A549 (cell line): ENCODE results near the gene PLOD2. TPM values are rescaled to one million over a fixed set of nuclear protein-coding genes. Genes with fewer than 3 reads are reported as not detected.

Experiments
- ATAC-seq, 2 experiments: fragments of 200-7000 bp in 1 of 2; fragments of >200 bp in 1 of 2; cut with Nextera tagmentation in 1 of 2; cut with Tn5 transposase in 1 of 2; 3 replicates each; pipeline versions ENCODE4 v1.8.0 to v1.9.1; 2018 to 2020; ENCODE audit warnings: mild to moderate bottlenecking in 1 of 2, moderate library complexity in 1 of 2
- CTCF ChIA-PET: fragments of 300-600 bp; sonication (Branson Sonifier 250); formaldehyde crosslinking; extraction: SDS; loops from one replicate; lab custom pipeline; 2021; ENCODE audit warnings: antibody characterized with exemption, inconsistent platforms; lab: Yijun Ruan, JAX
- POLR2A ChIA-PET: fragments of 350-600 bp; formaldehyde crosslinking; extraction: SDS; loops from one replicate; lab custom pipeline; 2021; ENCODE audit warnings: antibody characterized with exemption, inconsistent platforms; lab: Yijun Ruan, JAX
- DNase-seq, 2 experiments: peaks; one replicate each; pipeline versions ENCODE4 v3.0.0 to v3.0.0-alpha.2; 2011 to 2016; ENCODE audit warnings: low read depth in 1 of 2, low spot score in 1 of 2
- FAIRE-seq: peaks from 2 replicates; lab custom pipeline; 2011; peaks lifted over from hg19 to GRCh38; lab: Jason Lieb, UNC
- H3K27ac ChIP-seq, 2 experiments: fragments of >200 bp; sonication (Bioruptor Twin); formaldehyde crosslinking; 3 replicates each; pipeline ENCODE4 v1.5.1; 2016 to 2017
- H3K4me1 ChIP-seq: fragments of >200 bp; sonication (Bioruptor Twin); formaldehyde crosslinking; 3 replicates; pipeline ENCODE4 v1.6.1; 2016
- H3K4me2 ChIP-seq: fragments of >200 bp; sonication (Bioruptor Twin); formaldehyde crosslinking; 3 replicates; pipeline ENCODE4 v1.6.1; 2016
- H3K4me3 ChIP-seq: fragments of >200 bp; sonication (Bioruptor Twin); formaldehyde crosslinking; 3 replicates; pipeline ENCODE4 v1.5.1; 2016
- H3K9me3 ChIP-seq: fragments of >200 bp; sonication (Bioruptor Twin); formaldehyde crosslinking; 3 replicates; pipeline ENCODE4 v1.6.1; 2016
- CEBPB ChIP-seq, 2 experiments: fragments of >200 bp in 1 of 2; sonication (Bioruptor Twin) in 1 of 2; formaldehyde crosslinking in 1 of 2; IDR thresholded peaks; 2 replicates each; pipeline ENCODE4 v1.6.1; 2012 to 2016
- EHF ChIP-seq: fragments of 250-450 bp; sonication (Bioruptor Pico); IDR thresholded peaks from 2 replicates; pipeline ENCODE4 v1.5.0; 2020; ENCODE audit warnings: mild to moderate bottlenecking
- EHMT2 ChIP-seq: fragments of 200-600 bp; sonication (generic); IDR thresholded peaks from 2 replicates; pipeline ENCODE4 v1.6.1; 2016; ENCODE audit warnings: antibody characterized with exemption, low read depth, mild to moderate bottlenecking, moderate library complexity
- FOSB ChIP-seq: fragments of 250-450 bp; sonication (Bioruptor Pico); IDR thresholded peaks from 2 replicates; pipeline ENCODE4 v1.5.0; 2020; ENCODE audit warnings: mild to moderate bottlenecking, moderate library complexity
- FOSL2 ChIP-seq, 2 experiments: fragments of 450-650 bp in 1 of 2; fragments of >200 bp in 1 of 2; sonication (Bioruptor Twin) in 1 of 2; formaldehyde crosslinking; IDR thresholded peaks; 2 replicates each; pipeline versions ENCODE4 v1.5.0 to v1.6.1; 2016 to 2020; ENCODE audit warnings: mild to moderate bottlenecking in 1 of 2, moderate library complexity in 1 of 2
- HDAC2 ChIP-seq: fragments of 200-600 bp; sonication (generic); IDR thresholded peaks from 2 replicates; pipeline ENCODE4 v1.6.1; 2016
- MAZ ChIP-seq: fragments of 150-350 bp; IDR thresholded peaks from 2 replicates; pipeline ENCODE4 v1.6.1; 2014; ENCODE audit warnings: antibody characterized with exemption, low read depth, low read length, borderline replicate concordance
- NR3C1 ChIP-seq: fragments of >200 bp; sonication (Bioruptor Twin); formaldehyde crosslinking; IDR thresholded peaks from 3 replicates; pipeline ENCODE4 v1.6.1; 2017
- PHF8 ChIP-seq: fragments of 200-600 bp; sonication (generic); IDR thresholded peaks from 2 replicates; pipeline ENCODE4 v1.6.1; 2016; ENCODE audit warnings: low read depth, mild to moderate bottlenecking, antibody characterized with exemption, moderate library complexity, borderline replicate concordance
- RCOR1 ChIP-seq: fragments of 150-350 bp; IDR thresholded peaks from 2 replicates; pipeline ENCODE4 v1.6.1; 2014; ENCODE audit warnings: antibody characterized with exemption, low read length, low read depth
- REST ChIP-seq: fragments of 200-600 bp; sonication (generic); IDR thresholded peaks from 2 replicates; pipeline ENCODE4 v1.6.1; 2016; ENCODE audit warnings: antibody characterized with exemption, mild to moderate bottlenecking, moderate library complexity
- RNF2 ChIP-seq: fragments of 200-600 bp; sonication (generic); IDR thresholded peaks from 2 replicates; pipeline ENCODE4 v1.6.1; 2016; ENCODE audit warnings: low read depth, mild to moderate bottlenecking, antibody characterized with exemption, moderate library complexity, borderline replicate concordance
- SMC3 ChIP-seq: fragments of >200 bp; sonication (Bioruptor Twin); formaldehyde crosslinking; IDR thresholded peaks from 3 replicates; pipeline ENCODE4 v1.6.1; 2018; ENCODE audit warnings: inconsistent platforms
- ZC3H11A ChIP-seq: fragments of 450-650 bp; IDR thresholded peaks from 2 replicates; pipeline ENCODE4 v1.6.1; 2014; ENCODE audit warnings: antibody characterized with exemption, mild to moderate bottlenecking
- ZFP36 ChIP-seq: fragments of 450-650 bp; IDR thresholded peaks from 2 replicates; pipeline ENCODE4 v1.6.1; 2014; ENCODE audit warnings: borderline replicate concordance; ENCODE audit not compliant: partially characterized antibody
- ZNF302 ChIP-seq: fragments of 250-450 bp; sonication (Bioruptor Pico); IDR thresholded peaks from 2 replicates; pipeline ENCODE4 v1.9.0; 2021; ENCODE audit warnings: inconsistent platforms, mild to moderate bottlenecking, moderate library complexity
- WGBS: methylation state at CpG from one replicate; pipeline ENCODE4 v1.1.6; 2017; ENCODE audit errors: missing lambda C conversion rate; 5-methylcytosine and 5-hydroxymethylcytosine counted together
- polyA plus RNA-seq, 4 experiments: library from polyadenylated mRNA; depleted of rRNA in 3 of 4; stranded (reverse); fragments of >200 nt; fragmentation: RNase III in 1 of 4; extraction: RNeasy Plus Mini Kit Qiagen cat#74134 plus additional on column Dnase treatment in 1 of 4; gene quantifications; 2 replicates in 3 of 4; 3 replicates in 1 of 4; pipeline ENCODE4 v1.2.3, GENCODE V29; 2011 to 2017
- TF ChIP-seq, protein P1 (sequence below): IDR thresholded peaks from 2 replicates; pipeline ENCODE4 v1.6.1; 2012
- TF ChIP-seq, protein P2 (sequence below): fragments of 250-450 bp; sonication (Bioruptor Pico); IDR thresholded peaks from 2 replicates; pipeline ENCODE4 v1.5.0; 2021; ENCODE audit warnings: mild to moderate bottlenecking, moderate library complexity, borderline replicate concordance
- TF ChIP-seq, protein P3 (sequence below): fragments of 450-650 bp; IDR thresholded peaks from 2 replicates; pipeline ENCODE4 v1.6.1; 2014; ENCODE audit warnings: antibody characterized with exemption

The PLOD2 gene
- polyA plus RNA-seq, 2 of the 4 experiments (the other 2 are of a cell fraction) = 159 to 174 TPM

DNA sequence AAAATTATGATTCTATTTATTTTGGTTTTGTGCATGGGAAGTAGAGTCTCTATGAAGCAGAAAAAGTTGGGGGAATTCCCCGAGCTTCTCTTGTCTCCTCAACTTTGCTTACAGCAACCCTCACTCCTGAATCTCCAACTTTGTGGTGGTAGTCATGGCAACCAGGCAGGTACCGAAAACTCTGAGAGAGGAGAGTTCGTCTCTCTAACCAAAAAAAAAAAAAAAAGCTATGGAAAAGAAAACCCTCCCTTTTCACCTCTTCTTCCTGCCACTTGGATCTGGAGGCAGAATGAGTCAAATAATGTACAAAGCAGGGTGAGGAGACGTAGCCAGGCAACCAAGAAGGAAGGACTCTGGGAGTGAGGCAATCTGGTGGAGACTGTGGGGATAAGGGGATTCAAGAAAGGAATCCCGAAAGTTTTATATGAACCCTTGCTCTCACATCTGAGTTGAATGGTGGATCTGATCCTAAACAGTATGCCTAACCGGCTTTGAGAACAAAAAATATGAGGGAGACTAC is 108.1 kb downstream of the PLOD2 start (continued):
- TF ChIP-seq REST = no peak
- TF ChIP-seq PHF8 = no peak
- no peak for TF ChIP-seq ZNF302 (CRISPR knock-in tag)
- TF ChIP-seq, protein P1, sequence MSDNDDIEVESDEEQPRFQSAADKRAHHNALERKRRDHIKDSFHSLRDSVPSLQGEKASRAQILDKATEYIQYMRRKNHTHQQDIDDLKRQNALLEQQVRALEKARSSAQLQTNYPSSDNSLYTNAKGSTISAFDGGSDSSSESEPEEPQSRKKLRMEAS = no peak
- TF ChIP-seq MAZ = no peak

DNA sequence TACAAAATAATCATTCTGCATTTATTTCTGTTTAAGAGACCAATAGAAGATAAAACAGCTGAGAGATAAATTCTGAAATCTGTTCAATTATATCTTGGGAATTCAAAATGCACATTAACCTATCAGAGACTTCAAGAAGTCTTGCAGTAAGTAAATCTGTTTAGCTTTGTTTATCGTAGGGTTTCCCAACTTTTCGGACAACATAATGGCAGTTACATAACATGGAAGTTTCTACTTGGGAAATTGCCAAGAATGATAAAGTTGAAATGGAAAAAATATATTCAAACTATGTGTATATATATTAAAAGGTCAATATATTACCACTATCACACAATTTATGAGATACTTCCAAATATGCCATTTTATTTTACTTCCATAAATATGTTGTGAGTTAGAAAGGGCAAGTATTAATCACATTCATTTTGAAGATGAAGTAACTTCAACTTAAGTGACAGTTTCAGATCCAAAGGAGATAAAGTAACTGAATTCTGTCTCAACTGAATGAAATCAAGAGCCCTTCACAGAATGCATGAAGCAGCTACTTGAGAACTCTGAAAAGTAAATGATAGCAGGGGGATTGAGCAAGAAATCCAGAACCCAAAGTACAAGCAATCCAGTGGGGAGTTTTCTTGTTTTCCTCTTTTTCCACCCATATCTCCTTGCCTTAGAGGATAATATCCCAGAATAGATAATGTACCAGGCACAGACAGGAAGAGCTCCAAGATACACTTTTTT is 108.8 kb downstream of the PLOD2 start:
- TF ChIP-seq, protein P2, sequence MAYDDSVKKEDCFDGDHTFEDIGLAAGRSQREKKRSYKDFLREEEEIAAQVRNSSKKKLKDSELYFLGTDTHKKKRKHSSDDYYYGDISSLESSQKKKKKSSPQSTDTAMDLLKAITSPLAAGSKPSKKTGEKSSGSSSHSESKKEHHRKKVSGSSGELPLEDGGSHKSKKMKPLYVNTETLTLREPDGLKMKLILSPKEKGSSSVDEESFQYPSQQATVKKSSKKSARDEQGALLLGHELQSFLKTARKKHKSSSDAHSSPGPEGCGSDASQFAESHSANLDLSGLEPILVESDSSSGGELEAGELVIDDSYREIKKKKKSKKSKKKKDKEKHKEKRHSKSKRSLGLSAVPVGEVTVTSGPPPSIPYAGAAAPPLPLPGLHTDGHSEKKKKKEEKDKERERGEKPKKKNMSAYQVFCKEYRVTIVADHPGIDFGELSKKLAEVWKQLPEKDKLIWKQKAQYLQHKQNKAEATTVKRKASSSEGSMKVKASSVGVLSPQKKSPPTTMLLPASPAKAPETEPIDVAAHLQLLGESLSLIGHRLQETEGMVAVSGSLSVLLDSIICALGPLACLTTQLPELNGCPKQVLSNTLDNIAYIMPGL (CRISPR knock-in tag) = no peak
- TF ChIP-seq ZC3H11A = no peak
- TF ChIP-seq HDAC2 = no peak
- TF ChIP-seq FOSL2 (IDR thresholded peaks at IDR 0.05) = no peak
- no peak for TF ChIP-seq FOSL2 (CRISPR knock-in tag; IDR thresholded peaks at IDR 0.05)
- TF ChIP-seq NR3C1 = no peak
- no peak for TF ChIP-seq ZFP36
- TF ChIP-seq SMC3 = no peak
- TF ChIP-seq EHF = no peak
- TF ChIP-seq, protein P3, sequence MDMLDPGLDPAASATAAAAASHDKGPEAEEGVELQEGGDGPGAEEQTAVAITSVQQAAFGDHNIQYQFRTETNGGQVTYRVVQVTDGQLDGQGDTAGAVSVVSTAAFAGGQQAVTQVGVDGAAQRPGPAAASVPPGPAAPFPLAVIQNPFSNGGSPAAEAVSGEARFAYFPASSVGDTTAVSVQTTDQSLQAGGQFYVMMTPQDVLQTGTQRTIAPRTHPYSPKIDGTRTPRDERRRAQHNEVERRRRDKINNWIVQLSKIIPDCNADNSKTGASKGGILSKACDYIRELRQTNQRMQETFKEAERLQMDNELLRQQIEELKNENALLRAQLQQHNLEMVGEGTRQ = no peak
- TF ChIP-seq RNF2 = no peak
- no peak for TF ChIP-seq RCOR1
- TF ChIP-seq, all 56 proteins: peak for 0
- Histone ChIP-seq H3K27ac (no peak overlapping the region), H3K4me2 (no peak overlapping the region), H3K4me1 (no peaks in the 10 kb centered on the region), H3K4me3 (no peak overlapping the region), H3K9me3 (no peaks in the 10 kb centered on the region)
- ATAC-seq (no peak), FAIRE-seq (peak; percentile 13), DNase-seq (no peak)
- ChIA-PET CTCF (interaction anchor here (0.7 to 1.2 kb wide), 2 partner anchors 9 to 233 kb away, joined by 3 to 4 read pairs; no protein-coding TSS in a partner anchor), POLR2A (no interaction called here)
- 91% methylated on average over 2 of the region's 2 CpGs for WGBS

GRCh38 chr3:146050691-146051090 is 110.3 kb downstream of the PLOD2 start:
- H3K27ac ChIP-seq = no peak overlapping the region
- TF ChIP-seq EHMT2 = no peak
- peak; percentile 22 to 75; a peak in 3 of 4 replicates for TF ChIP-seq CEBPB (IDR thresholded peaks at IDR 0.05)
- no peak for TF ChIP-seq FOSB
- no peaks in the 10 kb centered on the region for H3K4me1 ChIP-seq
- H3K9me3 ChIP-seq = no peaks in the 10 kb centered on the region
- no peak for FAIRE-seq
- no peak overlapping the region for H3K4me2 ChIP-seq
- DNase-seq = no peak
- H3K4me3 ChIP-seq = no peak overlapping the region
- CTCF ChIA-PET = no interaction called here
- WGBS = 80% methylated on average over 5 of the region's 5 CpGs
- POLR2A ChIA-PET = no interaction called here
- ATAC-seq = no peak
